ENCODE results near the gene C4orf50. TPM values are rescaled to one million over a fixed set of nuclear protein-coding genes. Genes with fewer than 3 reads are reported as not detected.
A peak's percentile ranks its signal among the peaks of the same experiment; 100 is the strongest.
"Not testable (repeated sequence)": the region's sequence is repeated elsewhere in the genome, so short reads cannot be mapped to it uniquely, and the experiment has no call there.

Gene C4orf50
- total RNA-seq, 2 experiments from 2014 or later, result 0.05 TPM

GRCh38 chr4:6011271-6011671 lies 7.0 kb downstream of the C4orf50 start:
- POLR2A ChIA-PET, result no interaction called here
- intact Hi-C loops (cut with DNase I, micrococcal nuclease), result no loop called here
- CTCF ChIA-PET, result interaction anchor here (1.2 to 1.6 kb wide), 2 partner anchors 11 to 13 kb away, joined by 4 to 5 read pairs; no protein-coding TSS in a partner anchor

GRCh38 chr4:6010789-6011188 lies 7.4 kb downstream of the C4orf50 start:
- no peaks in the 10 kb centered on the region for H3K4me1 Mint-ChIP-seq
- no peaks in the 10 kb centered on the region for H3K9me3 Mint-ChIP-seq (ENCODE audit: low read depth)
- H3K36me3 Mint-ChIP-seq (ENCODE audit: low read depth), result no peaks in the 10 kb centered on the region
- H3K4me3 Mint-ChIP-seq, result no peak overlapping the region
- DNase-seq, result no peak
- H3K27ac Mint-ChIP-seq, result no peak overlapping the region
- CTCF ChIA-PET, result interaction anchor here (1.2 kb wide), 1 partner anchor 12 kb away, joined by 5 read pairs; no protein-coding TSS in a partner anchor
- no peak for ATAC-seq
- intact Hi-C loops (cut with DNase I, micrococcal nuclease), result no loop called here
- H3K27me3 Mint-ChIP-seq, result peaks cover 26% of the 10 kb centered on the region
- POLR2A ChIA-PET, result no interaction called here

More at GRCh38 chr4:6011271-6011671, 7.0 kb downstream of the C4orf50 start:
- H3K36me3 Mint-ChIP-seq (ENCODE audit: low read depth), result no peaks in the 10 kb centered on the region
- ATAC-seq (no peak), DNase-seq (no peak)
- no peak overlapping the region for H3K27ac Mint-ChIP-seq
- H3K4me3 Mint-ChIP-seq, result no peak overlapping the region
- peaks cover 25% of the 10 kb centered on the region for H3K27me3 Mint-ChIP-seq
- no peaks in the 10 kb centered on the region for H3K4me1 Mint-ChIP-seq
- H3K9me3 Mint-ChIP-seq (ENCODE audit: low read depth), result no peaks in the 10 kb centered on the region

- intact Hi-C loops (cut with DNase I, micrococcal nuclease), result no loop called here
- CTCF ChIA-PET, result no interaction called here
- Mint-ChIP-seq H3K27ac (no peak overlapping the region), H3K36me3 (ENCODE audit: low read depth) (no peaks in the 10 kb centered on the region), H3K4me1 (no peaks in the 10 kb centered on the region), H3K27me3 (peaks cover 26% of the 10 kb centered on the region), H3K4me3 (no peak overlapping the region), H3K9me3 (ENCODE audit: low read depth) (no peaks in the 10 kb centered on the region)
- ATAC-seq (no peak), DNase-seq (no peak)
- POLR2A ChIA-PET, result no interaction called here
Observed at GRCh38 chr4:6009452-6009851, 8.8 kb downstream of the C4orf50 start.

GRCh38 chr4:6008766-6009385 lies 9.4 kb downstream of the C4orf50 start:
- ChIA-PET CTCF (no interaction called here), POLR2A (no interaction called here)
- intact Hi-C loops (cut with DNase I, micrococcal nuclease), result no loop called here
- Mint-ChIP-seq H3K4me1 (no peaks in the 10 kb centered on the region), H3K36me3 (ENCODE audit: low read depth) (no peaks in the 10 kb centered on the region), H3K27ac (no peak overlapping the region), H3K4me3 (no peak overlapping the region), H3K27me3 (peaks cover 26% of the 10 kb centered on the region), H3K9me3 (ENCODE audit: low read depth) (no peaks in the 10 kb centered on the region)
- DNase-seq, result no peak
- ATAC-seq, result no peak

- H3K4me1 Mint-ChIP-seq, result no peaks in the 10 kb centered on the region
- no peaks in the 10 kb centered on the region for H3K36me3 Mint-ChIP-seq (ENCODE audit: low read depth)
- peaks cover 26% of the 10 kb centered on the region for H3K27me3 Mint-ChIP-seq
- ATAC-seq (no peak), DNase-seq (peak; percentile 16)
- intact Hi-C loops (cut with DNase I, micrococcal nuclease), result no loop called here
- H3K9me3 Mint-ChIP-seq (ENCODE audit: low read depth), result no peaks in the 10 kb centered on the region
- CTCF ChIA-PET, result no interaction called here
- no peak overlapping the region for H3K27ac Mint-ChIP-seq
- H3K4me3 Mint-ChIP-seq, result no peak overlapping the region
- POLR2A ChIA-PET, result no interaction called here
Observed at GRCh38 chr4:6008092-6008551, 10.1 kb downstream of the C4orf50 start.

- ATAC-seq (no peak), DNase-seq (no peak)
- Mint-ChIP-seq H3K27me3 (peaks cover 18% of the 10 kb centered on the region), H3K9me3 (ENCODE audit: low read depth) (no peaks in the 10 kb centered on the region), H3K4me1 (no peaks in the 10 kb centered on the region), H3K4me3 (no peak overlapping the region), H3K27ac (no peak overlapping the region), H3K36me3 (ENCODE audit: low read depth) (no peaks in the 10 kb centered on the region)
- ChIA-PET POLR2A (no interaction called here), CTCF (no interaction called here)
- intact Hi-C loops (cut with DNase I, micrococcal nuclease), result no loop called here
Observed at GRCh38 chr4:6005175-6005574, 13.1 kb downstream of the C4orf50 start.

GRCh38 chr4:6003485-6003884 lies 14.7 kb downstream of the C4orf50 start:
- H3K27ac Mint-ChIP-seq; H3K36me3 Mint-ChIP-seq (ENCODE audit: low read depth); CTCF ChIA-PET; intact Hi-C loops (cut with DNase I, micrococcal nuclease); H3K4me1 Mint-ChIP-seq; ATAC-seq; DNase-seq; POLR2A ChIA-PET; H3K9me3 Mint-ChIP-seq (ENCODE audit: low read depth); H3K4me3 Mint-ChIP-seq: not testable (repeated sequence)
- peaks cover 13% of the 10 kb centered on the region for H3K27me3 Mint-ChIP-seq

GRCh38 chr4:6002926-6003325 lies 15.3 kb downstream of the C4orf50 start:
- peaks cover 13% of the 10 kb centered on the region for H3K27me3 Mint-ChIP-seq
- H3K9me3 Mint-ChIP-seq (ENCODE audit: low read depth), result no peaks in the 10 kb centered on the region
- ChIA-PET CTCF (no interaction called here), POLR2A (no interaction called here)
- intact Hi-C loops (cut with DNase I, micrococcal nuclease), result no loop called here
- H3K4me1 Mint-ChIP-seq, result no peaks in the 10 kb centered on the region
- ATAC-seq (no peak), DNase-seq (no peak)
- no peaks in the 10 kb centered on the region for H3K36me3 Mint-ChIP-seq (ENCODE audit: low read depth)
- no peak overlapping the region for H3K27ac Mint-ChIP-seq
- H3K4me3 Mint-ChIP-seq, result no peak overlapping the region

- DNase-seq (no peak), ATAC-seq (no peak)
- Mint-ChIP-seq H3K9me3 (ENCODE audit: low read depth) (no peaks in the 10 kb centered on the region), H3K27ac (no peak overlapping the region), H3K4me1 (no peaks in the 10 kb centered on the region), H3K4me3 (no peak overlapping the region), H3K27me3 (peaks cover 11% of the 10 kb centered on the region), H3K36me3 (ENCODE audit: low read depth) (no peaks in the 10 kb centered on the region)
- ChIA-PET POLR2A (no interaction called here), CTCF (interaction anchor here (0.6 kb wide), 1 partner anchor 51 kb away, joined by 4 read pairs; no protein-coding TSS in a partner anchor)
- intact Hi-C loops (cut with DNase I, micrococcal nuclease), result no loop called here
Observed at GRCh38 chr4:6002492-6002833, 15.8 kb downstream of the C4orf50 start.

GRCh38 chr4:6001680-6002491 lies 16.3 kb downstream of the C4orf50 start:
- ChIA-PET CTCF (interaction anchor here (0.6 kb wide), 1 partner anchor 50 kb away, joined by 4 read pairs; no protein-coding TSS in a partner anchor), POLR2A (no interaction called here)
- Mint-ChIP-seq H3K27me3 (peaks cover 10% of the 10 kb centered on the region), H3K4me1 (no peaks in the 10 kb centered on the region), H3K9me3 (ENCODE audit: low read depth) (no peaks in the 10 kb centered on the region), H3K36me3 (ENCODE audit: low read depth) (no peaks in the 10 kb centered on the region), H3K27ac (no peak overlapping the region), H3K4me3 (no peak overlapping the region)
- intact Hi-C loops (cut with DNase I, micrococcal nuclease), result no loop called here
- DNase-seq (no peak), ATAC-seq (no peak)

- Mint-ChIP-seq H3K36me3 (ENCODE audit: low read depth) (no peaks in the 10 kb centered on the region), H3K4me3 (no peak overlapping the region), H3K27me3 (peaks cover 13% of the 10 kb centered on the region), H3K9me3 (ENCODE audit: low read depth) (no peaks in the 10 kb centered on the region), H3K27ac (no peak overlapping the region), H3K4me1 (peaks cover 2% of the 10 kb centered on the region)
- ChIA-PET CTCF (interaction anchor here (0.6 to 2.3 kb wide), 4 partner anchors 12 to 1058 kb away, joined by 3 to 8 read pairs (median 4); no protein-coding TSS in a partner anchor), POLR2A (no interaction called here)
- DNase-seq, result no peak
- intact Hi-C loops (cut with DNase I, micrococcal nuclease), result loop anchor here (2.0 to 10.0 kb wide), 4 partner anchors 87 to 327 kb away; no protein-coding TSS in a partner anchor
- no peak for ATAC-seq
Observed at GRCh38 chr4:5999830-6000365, 18.3 kb downstream of the C4orf50 start.

- no peak for DNase-seq
- Mint-ChIP-seq H3K27ac (no peak overlapping the region), H3K36me3 (ENCODE audit: low read depth) (no peaks in the 10 kb centered on the region), H3K9me3 (ENCODE audit: low read depth) (no peaks in the 10 kb centered on the region), H3K27me3 (peaks cover 13% of the 10 kb centered on the region), H3K4me3 (no peak overlapping the region), H3K4me1 (peaks cover 2% of the 10 kb centered on the region)
- intact Hi-C loops (cut with DNase I, micrococcal nuclease), result loop anchor here (2.0 to 10.0 kb wide), 4 partner anchors 88 to 327 kb away; no protein-coding TSS in a partner anchor
- POLR2A ChIA-PET, result no interaction called here
- CTCF ChIA-PET, result interaction anchor here (0.7 to 2.3 kb wide), 3 partner anchors 26 to 340 kb away, joined by 3 to 8 read pairs (median 3); no protein-coding TSS in a partner anchor
- ATAC-seq, result no peak
Observed at GRCh38 chr4:5999356-5999755, 18.9 kb downstream of the C4orf50 start.
